ENCODE data around the gene ERBB2.
"Not testable (repeated sequence)": the region's sequence is repeated elsewhere in the genome, so short reads cannot be mapped to it uniquely, and the experiment has no call there.

ERBB2 gene

GRCh38 chr17:39715375-39716072, 15.7 kb downstream of the ERBB2 start:
- DNase-seq, result no peak
- in situ Hi-C loops (cut with MboI; ENCODE audit: low pct_unique_long_range_greater_than_20kb, low sequenced_read_pairs), result no loop called here

- DNase-seq, result no peak
- in situ Hi-C loops (cut with MboI; ENCODE audit: low pct_unique_long_range_greater_than_20kb, low sequenced_read_pairs), result no loop called here
Observed at GRCh38 chr17:39716073-39716818, 16.4 kb downstream of the ERBB2 start.

GRCh38 chr17:39716879-39717536, 17.1 kb downstream of the ERBB2 start:
- DNase-seq, result no peak
- in situ Hi-C loops (cut with MboI; ENCODE audit: low pct_unique_long_range_greater_than_20kb, low sequenced_read_pairs), result no loop called here

GRCh38 chr17:39717660-39718059, 17.8 kb downstream of the ERBB2 start:
- no peak for DNase-seq
- in situ Hi-C loops (cut with MboI; ENCODE audit: low pct_unique_long_range_greater_than_20kb, low sequenced_read_pairs), result no loop called here

GRCh38 chr17:39719563-39720355, 19.9 kb downstream of the ERBB2 start:
- DNase-seq, result no peak
- in situ Hi-C loops (cut with MboI; ENCODE audit: low pct_unique_long_range_greater_than_20kb, low sequenced_read_pairs), result no loop called here

GRCh38 chr17:39722104-39722503, 22.2 kb downstream of the ERBB2 start:
- DNase-seq, result no peak
- in situ Hi-C loops (cut with MboI; ENCODE audit: low pct_unique_long_range_greater_than_20kb, low sequenced_read_pairs), result no loop called here

GRCh38 chr17:39722965-39723848, 23.3 kb downstream of the ERBB2 start:
- DNase-seq, result peak; percentile 7
- in situ Hi-C loops (cut with MboI; ENCODE audit: low pct_unique_long_range_greater_than_20kb, low sequenced_read_pairs), result no loop called here

GRCh38 chr17:39724731-39725130, 24.9 kb downstream of the ERBB2 start:
- no peak for DNase-seq
- in situ Hi-C loops (cut with MboI; ENCODE audit: low pct_unique_long_range_greater_than_20kb, low sequenced_read_pairs), result no loop called here

- DNase-seq; in situ Hi-C loops (cut with MboI; ENCODE audit: low pct_unique_long_range_greater_than_20kb, low sequenced_read_pairs): not testable (repeated sequence)
Observed at GRCh38 chr17:39725923-39726322, 26.1 kb downstream of the ERBB2 start.

- in situ Hi-C loops (cut with MboI; ENCODE audit: low pct_unique_long_range_greater_than_20kb, low sequenced_read_pairs), result no loop called here
- no peak for DNase-seq
Observed at GRCh38 chr17:39726617-39727016, 26.8 kb downstream of the ERBB2 start.

GRCh38 chr17:39727556-39727955, 27.7 kb downstream of the ERBB2 start:
- DNase-seq, result no peak
- in situ Hi-C loops (cut with MboI; ENCODE audit: low pct_unique_long_range_greater_than_20kb, low sequenced_read_pairs), result no loop called here

- in situ Hi-C loops (cut with MboI; ENCODE audit: low pct_unique_long_range_greater_than_20kb, low sequenced_read_pairs), result no loop called here
- DNase-seq, result no peak
Observed at GRCh38 chr17:39729280-39729851, 29.5 kb downstream of the ERBB2 start.

GRCh38 chr17:39730095-39730921, 30.4 kb downstream of the ERBB2 start, which contains the start of gene MIEN1:
MIEN1 (minus strand) TSS chr17:39730532; CDS start chr17:39730495, 37 bp downstream.
- in situ Hi-C loops (cut with MboI; ENCODE audit: low pct_unique_long_range_greater_than_20kb, low sequenced_read_pairs), result no loop called here
- peak; percentile 87 for DNase-seq

GRCh38 chr17:39732586-39732985, 32.7 kb downstream of the ERBB2 start:
- DNase-seq, result no peak
- in situ Hi-C loops (cut with MboI; ENCODE audit: low pct_unique_long_range_greater_than_20kb, low sequenced_read_pairs), result no loop called here

GRCh38 chr17:39735882-39736281, 36.0 kb downstream of the ERBB2 start:
- in situ Hi-C loops (cut with MboI; ENCODE audit: low pct_unique_long_range_greater_than_20kb, low sequenced_read_pairs), result no loop called here
- no peak for DNase-seq

- in situ Hi-C loops (cut with MboI; ENCODE audit: low pct_unique_long_range_greater_than_20kb, low sequenced_read_pairs), result no loop called here
- no peak for DNase-seq
Observed at GRCh38 chr17:39736319-39737165, 36.7 kb downstream of the ERBB2 start.

All from KBM-7 (cell line).